Lower lobe of right lung (tissue), 2 donors: ENCODE data around the gene DNM1. TPM values are rescaled to one million over a fixed set of nuclear protein-coding genes. Genes with fewer than 3 reads are reported as not detected.
A peak's percentile ranks its signal among the peaks of the same experiment; 100 is the strongest.

Experiments
- ATAC-seq, 2 donors: fragments of 200-7000 bp; cut with Tn5 transposase; one replicate each; pipeline ENCODE4 v1.9.1; 2020 to 2022; ENCODE audit warnings: mild to moderate bottlenecking in 2 of 2, moderate library complexity in 2 of 2
- DNase-seq: peaks from one replicate; pipeline ENCODE4 v3.0.0-alpha.2; 2020
- H3K27ac ChIP-seq: fragments of 200-600 bp; one replicate; pipeline ENCODE4 v1.8.0; 2022
- H3K27me3 ChIP-seq: fragments of 200-600 bp; one replicate; pipeline ENCODE4 v1.8.0; 2022; ENCODE audit warnings: low read depth
- H3K36me3 ChIP-seq: fragments of 200-600 bp; one replicate; pipeline ENCODE4 v1.8.0; 2022; ENCODE audit warnings: mild to moderate bottlenecking
- H3K4me1 ChIP-seq: fragments of 200-600 bp; one replicate; pipeline ENCODE4 v1.8.0; 2022
- H3K4me3 ChIP-seq: fragments of 200-600 bp; one replicate; pipeline ENCODE4 v1.8.0; 2022; ENCODE audit warnings: mild to moderate bottlenecking
- H3K9me3 ChIP-seq: fragments of 200-600 bp; one replicate; pipeline ENCODE4 v1.8.0; 2022
- CTCF ChIP-seq: fragments of 200-600 bp; IDR thresholded peaks from one replicate; pipeline ENCODE4 v1.8.0; 2022; ENCODE audit warnings: antibody characterized with exemption, mild to moderate bottlenecking
- intact Hi-C: fragments of 100-400 bp; cut with DNase I; formaldehyde crosslinking; loops from one replicate; pipeline ENCODE4 v1.11.0; 2022
- total RNA-seq: library from RNA; stranded (reverse); fragmentation: NEBNext Ultra II Directional; extraction: Animal tissue kit (Norgen Biotek cat#: 25700); gene quantifications from one replicate; pipeline ENCODE4 v1.2.1, GENCODE V29; 2021
- donor health status: DM: no; HTN: yes; CAD: no; lungs with severe emphysema.

DNM1 gene
- total RNA-seq, 1 donor from 2014 or later: 8.8 TPM

GRCh38 chr9:128294142-128294541 lies 91.0 kb downstream of the DNM1 start:
- Histone ChIP-seq H3K4me1 (peaks cover 7% of the 10 kb centered on the region), H3K27ac (no peak overlapping the region), H3K36me3 (no peaks in the 10 kb centered on the region), H3K4me3 (no peak overlapping the region), H3K9me3 (no peaks in the 10 kb centered on the region), H3K27me3 (no peaks in the 10 kb centered on the region)
- DNase-seq (no peak), ATAC-seq (no peak)
- no peak for TF ChIP-seq CTCF
- intact Hi-C loops: no loop called here

- Histone ChIP-seq H3K9me3 (no peaks in the 10 kb centered on the region), H3K36me3 (no peaks in the 10 kb centered on the region), H3K4me3 (no peak overlapping the region), H3K27me3 (no peaks in the 10 kb centered on the region), H3K4me1 (peaks cover 7% of the 10 kb centered on the region), H3K27ac (peak overlapping the region; percentile 62)
- intact Hi-C loops: no loop called here
- no peak for TF ChIP-seq CTCF
- no peak for ATAC-seq
- no peak for DNase-seq
Observed at GRCh38 chr9:128296340-128297220, 93.4 kb downstream of the DNM1 start.

GRCh38 chr9:128297221-128297773 lies 94.1 kb downstream of the DNM1 start:
- no peaks in the 10 kb centered on the region for H3K9me3 ChIP-seq
- H3K36me3 ChIP-seq: no peaks in the 10 kb centered on the region
- H3K4me1 ChIP-seq: peaks cover 7% of the 10 kb centered on the region
- H3K27me3 ChIP-seq: no peaks in the 10 kb centered on the region
- intact Hi-C loops: no loop called here
- ATAC-seq: no peak
- TF ChIP-seq CTCF: no peak
- DNase-seq: no peak
- no peak overlapping the region for H3K27ac ChIP-seq
- no peak overlapping the region for H3K4me3 ChIP-seq

- Histone ChIP-seq H3K9me3 (no peaks in the 10 kb centered on the region), H3K27ac (no peak overlapping the region), H3K36me3 (no peaks in the 10 kb centered on the region), H3K4me3 (no peak overlapping the region), H3K4me1 (peaks cover 7% of the 10 kb centered on the region), H3K27me3 (no peaks in the 10 kb centered on the region)
- no peak for TF ChIP-seq CTCF
- DNase-seq (no peak), ATAC-seq (no peak)
- intact Hi-C loops: no loop called here
Observed at GRCh38 chr9:128298535-128299482, 95.6 kb downstream of the DNM1 start.

GRCh38 chr9:128304136-128304970 lies 101.2 kb downstream of the DNM1 start:
- Histone ChIP-seq H3K4me1 (no peaks in the 10 kb centered on the region), H3K4me3 (no peak overlapping the region), H3K36me3 (peaks cover 11% of the 10 kb centered on the region), H3K9me3 (no peaks in the 10 kb centered on the region), H3K27me3 (no peaks in the 10 kb centered on the region), H3K27ac (no peak overlapping the region)
- TF ChIP-seq CTCF: no peak
- no peak for DNase-seq
- no peak for ATAC-seq
- intact Hi-C loops: no loop called here
